ENCODE data around the gene DIP2A.

DNA sequence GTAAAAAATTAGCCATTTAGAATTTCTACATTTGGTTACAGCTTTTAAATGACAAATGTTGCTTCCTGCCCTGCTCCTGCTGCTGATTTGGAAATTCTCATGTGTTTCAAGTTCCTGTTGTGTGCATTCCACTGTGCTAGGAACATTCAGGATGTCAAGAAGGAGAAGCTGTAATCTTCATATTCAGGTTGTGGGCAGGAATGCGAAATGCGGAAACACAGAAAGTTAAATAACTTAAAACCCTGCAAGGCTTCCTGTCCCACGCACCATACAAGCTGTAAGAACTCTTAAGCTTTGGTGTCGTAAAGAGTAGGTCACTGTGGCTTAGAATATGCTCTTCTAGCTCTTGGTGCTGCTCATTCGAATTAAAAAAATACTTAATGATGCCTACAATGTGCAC lies 93.6 kb downstream of the DIP2A start:
- TF ChIP-seq GATA3 (IDR thresholded peaks at IDR 0.05; ENCODE audit: low read depth, low read length) (no peak), GATA2 (IDR thresholded peaks at IDR 0.05; ENCODE audit: low read depth, low read length) (no peak)

Measured in SH-SY5Y (cell line).